OCI-LY1 (cell line): Measurements from ENCODE around the gene ELL.

Source experiments
- H2AFZ ChIP-seq: fragments of 200-600 bp; sonication (generic), shearing (Covaris generic); 2 replicates; pipeline ENCODE4 v1.6.0; 2014; ENCODE audit warnings: antibody characterized with exemption, mild to moderate bottlenecking, low read length
- H3F3A ChIP-seq: fragments of 200-600 bp; sonication (generic), shearing (Covaris generic); 2 replicates; pipeline ENCODE4 v1.6.0; 2014; ENCODE audit warnings: mild to moderate bottlenecking, antibody characterized with exemption, low read length, moderate library complexity; ENCODE audit not compliant: insufficient read depth
- H3K27ac ChIP-seq: fragments of 200-600 bp; sonication (generic); 2 replicates; pipeline ENCODE4 v1.5.1; 2014; ENCODE audit warnings: low read length, mixed run types, mild to moderate bottlenecking, low read depth; ENCODE audit not compliant: poor library complexity, severe bottlenecking
- H3K27me3 ChIP-seq: fragments of 200-600 bp; sonication (generic); 2 replicates; pipeline ENCODE4 v1.6.0; 2014; ENCODE audit warnings: antibody characterized with exemption, mild to moderate bottlenecking, low read length, moderate library complexity; ENCODE audit not compliant: insufficient read depth
- H3K36me3 ChIP-seq: fragments of 200-600 bp; sonication (generic); 2 replicates; pipeline ENCODE4 v1.6.1; 2014; ENCODE audit warnings: mild to moderate bottlenecking, antibody characterized with exemption, low read length, moderate library complexity, mixed read lengths; ENCODE audit not compliant: insufficient read depth
- H3K4me1 ChIP-seq: fragments of 200-600 bp; sonication (generic); 2 replicates; pipeline ENCODE4 v1.5.1; 2014; ENCODE audit warnings: mild to moderate bottlenecking, low read length, moderate library complexity; ENCODE audit not compliant: insufficient read depth, severe bottlenecking
- H3K4me2 ChIP-seq: fragments of 200-600 bp; sonication (generic), shearing (Covaris generic); 2 replicates; pipeline ENCODE4 v1.6.1; 2014; ENCODE audit warnings: low read length
- H3K4me3 ChIP-seq: fragments of 200-600 bp; sonication (generic); 2 replicates; pipeline ENCODE4 v1.5.1; 2014; ENCODE audit warnings: low read length, low read depth, mild to moderate bottlenecking, mixed read lengths; ENCODE audit not compliant: poor library complexity, severe bottlenecking
- H3K79me2 ChIP-seq: fragments of 200-600 bp; shearing (Covaris generic); 2 replicates; pipeline ENCODE4 v1.6.1; 2016; ENCODE audit warnings: mixed run types, low read length, mixed read lengths; ENCODE audit not compliant: insufficient read depth
- H3K9ac ChIP-seq: fragments of 200-600 bp; sonication (generic), shearing (Covaris generic); 2 replicates; pipeline ENCODE4 v1.6.1; 2014; ENCODE audit warnings: mild to moderate bottlenecking, low read length, mixed read lengths
- H3K9me2 ChIP-seq: fragments of 200-600 bp; sonication (generic), shearing (Covaris generic); 2 replicates; pipeline ENCODE4 v1.6.1; 2014; ENCODE audit warnings: low read depth, mild to moderate bottlenecking, low read length, mixed read lengths
- H3K9me3 ChIP-seq: fragments of 200-600 bp; shearing (Covaris generic); 2 replicates; pipeline ENCODE4 v1.6.1; 2014; ENCODE audit warnings: low read length, mixed read lengths
- H4K20me1 ChIP-seq: fragments of 200-600 bp; sonication (generic), shearing (Covaris generic); 2 replicates; pipeline ENCODE4 v1.6.0; 2016; ENCODE audit warnings: mild to moderate bottlenecking, low read length; ENCODE audit not compliant: insufficient read depth
- EZH2 ChIP-seq: fragments of 200-600 bp; sonication (generic), shearing (Covaris generic); IDR thresholded peaks from 2 replicates; pipeline ENCODE4 v1.8.0; 2017; ENCODE audit warnings: borderline replicate concordance, mixed run types, mild to moderate bottlenecking, antibody characterized with exemption, low read length, moderate library complexity, mixed read lengths
- TF ChIP-seq, protein P1 (sequence below): fragments of 200-600 bp; sonication (generic), shearing (Covaris generic); IDR thresholded peaks from 2 replicates; pipeline ENCODE4 v1.5.1; 2017; ENCODE audit warnings: mild to moderate bottlenecking, antibody characterized with exemption, low read length, moderate library complexity, mixed read lengths

ELL gene

DNA sequence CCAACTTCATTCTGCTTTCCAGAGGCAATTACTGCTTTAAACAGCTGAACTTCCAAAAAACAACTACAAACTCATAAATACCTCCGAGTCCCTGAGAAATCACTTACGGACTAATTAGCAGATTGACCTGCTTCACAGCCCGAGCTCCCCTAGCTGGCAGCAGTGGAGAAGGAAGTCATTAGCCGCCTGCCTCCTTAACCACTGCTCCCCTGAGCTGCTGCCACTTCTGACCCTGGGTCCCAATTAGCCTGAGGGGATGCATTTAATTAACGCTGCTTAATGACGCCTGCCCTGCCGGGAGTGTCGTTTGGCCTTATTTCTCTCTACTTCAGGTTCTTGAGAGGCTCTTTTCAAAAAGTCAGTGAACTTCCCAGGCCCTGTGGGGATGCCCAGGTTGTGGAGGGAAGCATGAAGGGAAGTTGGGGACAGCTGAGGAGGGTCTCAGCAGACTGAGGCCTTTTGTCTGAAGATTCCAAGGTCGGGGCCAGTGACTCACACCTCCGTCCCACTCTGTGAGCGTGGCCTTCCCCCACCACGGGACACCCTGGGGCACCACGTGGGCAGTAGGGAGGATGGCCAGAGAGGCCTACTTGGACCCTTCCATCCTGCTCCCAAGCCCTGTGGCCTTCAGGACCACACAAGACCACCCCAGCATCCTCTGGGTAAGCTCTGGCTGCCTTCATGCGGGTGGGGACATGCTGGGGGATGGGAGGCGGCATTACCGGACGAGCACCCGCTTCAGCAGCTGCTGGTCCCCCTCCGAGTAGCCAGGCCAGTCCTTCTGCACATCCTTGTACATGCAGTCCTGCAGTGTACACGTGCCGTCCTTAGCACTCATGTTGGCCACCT, 64.2 kb downstream of the ELL start:
- Histone ChIP-seq H3K9me2 (no peaks in the 10 kb centered on the region), H3K9me3 (no peaks in the 10 kb centered on the region), H2AFZ (no peak overlapping the region), H3K27ac (no peak overlapping the region), H3K4me2 (no peak overlapping the region), H3K36me3 (peaks cover 33% of the 10 kb centered on the region), H3F3A (no peaks in the 10 kb centered on the region), H3K79me2 (no peaks in the 10 kb centered on the region), H3K4me3 (no peak overlapping the region), H3K4me1 (no peaks in the 10 kb centered on the region), H4K20me1 (no peaks in the 10 kb centered on the region), H3K9ac (no peak overlapping the region), H3K27me3 (no peaks in the 10 kb centered on the region)
- TF ChIP-seq EZH2, result no peak
- TF ChIP-seq, protein P1, sequence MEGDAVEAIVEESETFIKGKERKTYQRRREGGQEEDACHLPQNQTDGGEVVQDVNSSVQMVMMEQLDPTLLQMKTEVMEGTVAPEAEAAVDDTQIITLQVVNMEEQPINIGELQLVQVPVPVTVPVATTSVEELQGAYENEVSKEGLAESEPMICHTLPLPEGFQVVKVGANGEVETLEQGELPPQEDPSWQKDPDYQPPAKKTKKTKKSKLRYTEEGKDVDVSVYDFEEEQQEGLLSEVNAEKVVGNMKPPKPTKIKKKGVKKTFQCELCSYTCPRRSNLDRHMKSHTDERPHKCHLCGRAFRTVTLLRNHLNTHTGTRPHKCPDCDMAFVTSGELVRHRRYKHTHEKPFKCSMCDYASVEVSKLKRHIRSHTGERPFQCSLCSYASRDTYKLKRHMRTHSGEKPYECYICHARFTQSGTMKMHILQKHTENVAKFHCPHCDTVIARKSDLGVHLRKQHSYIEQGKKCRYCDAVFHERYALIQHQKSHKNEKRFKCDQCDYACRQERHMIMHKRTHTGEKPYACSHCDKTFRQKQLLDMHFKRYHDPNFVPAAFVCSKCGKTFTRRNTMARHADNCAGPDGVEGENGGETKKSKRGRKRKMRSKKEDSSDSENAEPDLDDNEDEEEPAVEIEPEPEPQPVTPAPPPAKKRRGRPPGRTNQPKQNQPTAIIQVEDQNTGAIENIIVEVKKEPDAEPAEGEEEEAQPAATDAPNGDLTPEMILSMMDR, result no peak

DNA sequence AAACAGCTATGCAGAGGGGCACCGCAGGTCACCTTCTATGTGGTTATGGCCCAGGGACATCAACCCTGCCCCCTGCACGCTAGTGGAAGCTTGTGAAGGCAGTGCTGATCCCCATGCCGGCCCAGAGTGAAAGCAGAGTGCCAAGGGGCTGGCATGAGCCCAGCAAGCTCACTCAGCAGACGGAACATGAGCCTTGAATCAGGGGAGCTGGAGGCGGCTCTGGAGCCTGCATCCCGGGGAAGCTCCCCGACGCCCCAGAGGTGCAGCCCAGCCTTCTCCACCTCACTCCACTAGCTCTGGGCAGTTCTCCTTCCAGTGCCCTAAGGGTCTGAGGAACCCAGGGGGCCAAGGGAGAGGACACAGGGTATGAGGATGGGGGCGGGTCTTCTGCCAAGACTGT, 64.9 kb downstream of the ELL start:
- H2AFZ ChIP-seq, result no peak overlapping the region
- no peak overlapping the region for H3K9ac ChIP-seq
- H3K36me3 ChIP-seq, result peaks cover 33% of the 10 kb centered on the region
- H3K27me3 ChIP-seq, result no peaks in the 10 kb centered on the region
- no peaks in the 10 kb centered on the region for H3K79me2 ChIP-seq
- no peaks in the 10 kb centered on the region for H3K9me3 ChIP-seq
- no peaks in the 10 kb centered on the region for H3F3A ChIP-seq
- H3K9me2 ChIP-seq, result no peaks in the 10 kb centered on the region
- H3K4me3 ChIP-seq, result no peak overlapping the region
- H3K27ac ChIP-seq, result no peak overlapping the region
- H4K20me1 ChIP-seq, result no peaks in the 10 kb centered on the region
- H3K4me2 ChIP-seq, result no peak overlapping the region
- H3K4me1 ChIP-seq, result no peaks in the 10 kb centered on the region
- TF ChIP-seq EZH2, result no peak
- TF ChIP-seq, protein P1, result no peak

DNA sequence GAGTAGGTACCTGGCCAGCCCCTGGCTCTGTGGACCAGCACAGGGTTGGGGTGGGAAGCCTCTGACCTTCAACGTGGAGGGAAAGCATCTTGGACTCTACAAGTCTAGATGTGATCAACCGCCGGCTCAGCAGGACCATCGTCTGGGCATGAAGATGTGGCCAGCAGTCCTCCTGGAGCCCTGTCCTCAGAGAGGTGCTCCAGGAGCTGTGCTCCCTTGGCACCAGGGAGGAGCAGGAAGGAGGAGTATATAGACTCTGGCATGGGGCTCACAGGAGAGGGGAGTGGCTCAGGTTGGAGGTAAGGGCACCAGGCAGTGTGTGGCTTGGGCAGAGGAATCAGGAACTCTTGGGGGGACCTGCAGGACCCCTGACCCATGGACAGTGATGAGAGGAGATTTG, 65.6 kb downstream of the ELL start:
- Histone ChIP-seq H3K4me2 (no peak overlapping the region), H3K9me3 (no peaks in the 10 kb centered on the region), H3F3A (no peaks in the 10 kb centered on the region), H3K27me3 (no peaks in the 10 kb centered on the region), H3K27ac (no peak overlapping the region), H3K36me3 (peaks cover 29% of the 10 kb centered on the region), H2AFZ (no peak overlapping the region), H3K4me3 (no peak overlapping the region), H4K20me1 (no peaks in the 10 kb centered on the region), H3K4me1 (no peaks in the 10 kb centered on the region), H3K9me2 (no peaks in the 10 kb centered on the region), H3K79me2 (no peaks in the 10 kb centered on the region), H3K9ac (no peak overlapping the region)
- no peak for TF ChIP-seq EZH2
- TF ChIP-seq, protein P1, result no peak
